GM11168 (cell line): ENCODE measurements around the gene COA8.

Experiments used
- in situ Hi-C: fragments of 300-500 bp; cut with MboI; formaldehyde crosslinking; loops from one replicate; pipeline ENCODE4 v1.12.0; 2022; ENCODE audit warnings: low sequenced_read_pairs; ENCODE audit not compliant: unreplicated experiment

COA8 gene

GRCh38 chr14:103616635-103617300 lies 54.0 kb downstream of the COA8 start:
- in situ Hi-C loops, result no loop called here

- in situ Hi-C loops, result no loop called here
Measured at GRCh38 chr14:103619057-103619456, 56.3 kb downstream of the COA8 start.

GRCh38 chr14:103621860-103622259 lies 59.1 kb downstream of the COA8 start:
- in situ Hi-C loops, result no loop called here

- in situ Hi-C loops, result no loop called here
Measured at GRCh38 chr14:103623308-103623707, 60.5 kb downstream of the COA8 start.

GRCh38 chr14:103623883-103624482 lies 61.2 kb downstream of the COA8 start:
- in situ Hi-C loops, result no loop called here

GRCh38 chr14:103624860-103625259 lies 62.1 kb downstream of the COA8 start:
- in situ Hi-C loops, result no loop called here

GRCh38 chr14:103625356-103626095 lies 62.8 kb downstream of the COA8 start:
- in situ Hi-C loops, result no loop called here

- in situ Hi-C loops, result no loop called here
Measured at GRCh38 chr14:103626146-103626850, 63.5 kb downstream of the COA8 start.

GRCh38 chr14:103627073-103628025 lies 64.6 kb downstream of the COA8 start:
- in situ Hi-C loops, result no loop called here

GRCh38 chr14:103628221-103628683 lies 65.5 kb downstream of the COA8 start:
- in situ Hi-C loops, result no loop called here

GRCh38 chr14:103628684-103629502 lies 66.1 kb downstream of the COA8 start, which contains the start of gene KLC1:
TSS of gene KLC1 (plus strand) at chr14:103629211. CDS start at chr14:103654565, 25,354 bp downstream.
- in situ Hi-C loops, result no loop called here

GRCh38 chr14:103629503-103630121 lies 66.9 kb downstream of the COA8 start:
- in situ Hi-C loops, result no loop called here

GRCh38 chr14:103630364-103631108 lies 67.8 kb downstream of the COA8 start:
- in situ Hi-C loops, result no loop called here

GRCh38 chr14:103633391-103633790 lies 70.6 kb downstream of the COA8 start:
- in situ Hi-C loops, result no loop called here

GRCh38 chr14:103634156-103634555 lies 71.4 kb downstream of the COA8 start:
- in situ Hi-C loops, result no loop called here

- in situ Hi-C loops, result no loop called here
Measured at GRCh38 chr14:103638594-103638993, 75.8 kb downstream of the COA8 start.
